HL-60 (cell line): ENCODE measurements around the gene GPD1L.

ENCODE experiments used
- CTCF ChIP-seq: IDR thresholded peaks from one replicate; pipeline ENCODE4 v1.5.1; 2011; ENCODE audit warnings: low read length, control low read depth, inconsistent platforms; ENCODE audit not compliant: insufficient read depth
- GABPA ChIP-seq: IDR thresholded peaks from 2 replicates; pipeline ENCODE4 v1.6.1; 2012; ENCODE audit warnings: low read depth
- POLR2AphosphoS5 ChIP-seq: IDR thresholded peaks from 2 replicates; pipeline ENCODE4 v1.6.1; 2012; ENCODE audit warnings: low read depth

DNA sequence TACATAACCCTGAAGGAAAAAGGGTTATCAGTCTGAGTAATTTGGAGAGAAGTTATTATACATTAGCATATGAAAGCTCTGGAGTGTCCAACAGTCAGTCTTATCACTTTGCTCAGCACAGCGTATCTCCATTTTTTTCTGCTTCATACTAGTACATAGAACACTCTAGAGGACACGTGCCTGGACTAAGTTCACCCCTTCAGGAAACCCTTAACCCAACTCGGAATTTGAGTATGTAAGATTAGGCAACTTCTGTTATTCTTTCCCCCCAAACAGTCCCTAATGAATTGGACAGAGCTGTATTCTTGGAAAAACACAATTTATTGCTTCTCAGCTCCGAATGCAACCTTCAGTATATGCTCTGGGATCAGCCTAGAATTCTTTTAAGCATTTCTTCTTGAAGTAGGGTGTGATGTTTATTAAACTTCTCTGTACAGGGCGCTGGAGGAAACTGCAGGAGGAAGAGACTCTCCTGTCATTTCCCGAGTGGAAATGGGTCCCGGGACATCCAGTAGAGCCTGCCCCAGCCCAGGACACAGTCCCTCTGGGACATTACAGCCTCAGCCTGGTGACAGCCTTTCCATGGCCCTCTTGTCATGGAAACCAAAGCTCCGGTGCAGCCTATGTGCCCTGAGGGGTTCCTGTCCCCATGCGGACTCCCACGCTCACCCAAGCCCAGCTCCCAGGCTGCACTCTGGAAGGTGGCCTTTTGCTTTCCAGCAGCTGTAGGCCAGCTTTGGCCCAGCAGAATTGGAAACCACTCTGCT is 94.8 kb downstream of the GPD1L start:
- no peak for TF ChIP-seq POLR2AphosphoS5
- no peak for TF ChIP-seq CTCF
- TF ChIP-seq GABPA: no peak
